Measurements from ENCODE around the gene PVALEF.
"Not testable (repeated sequence)": the region's sequence is repeated elsewhere in the genome, so short reads cannot be mapped to it uniquely, and the experiment has no call there.

The PVALEF gene

GRCh38 chr17:81221371-81221841 is 56.1 kb downstream of the PVALEF start:
- H3K4me1 ChIP-seq (ENCODE audit: insufficient read depth, low read length), result peaks cover 7% of the 10 kb centered on the region; the same call in 1 of the 2 replicates
- no peak overlapping the region for H3K9ac ChIP-seq (ENCODE audit: low read depth, low read length)
- H3K9me3 ChIP-seq (ENCODE audit: insufficient read depth, low read depth, low read length), result no peaks in the 10 kb centered on the region
- H3K27ac ChIP-seq (ENCODE audit: low read length), result no peak overlapping the region
- peak overlapping the region; percentile 69 for H3K4me3 ChIP-seq (ENCODE audit: low read length)
- peaks cover 9% of the 10 kb centered on the region for H3K27me3 ChIP-seq (ENCODE audit: insufficient read depth, low read length)
- peaks cover 13% of the 10 kb centered on the region; the same call in 1 of the 2 replicates for H3K36me3 ChIP-seq (ENCODE audit: insufficient read depth, low read depth, low read length)

- H3K27me3 ChIP-seq (ENCODE audit: insufficient read depth, low read length), result peaks cover 9% of the 10 kb centered on the region
- no peaks in the 10 kb centered on the region for H3K9me3 ChIP-seq (ENCODE audit: insufficient read depth, low read depth, low read length)
- H3K9ac ChIP-seq (ENCODE audit: low read depth, low read length), result peak overlapping the region; percentile 79; the same call in 1 of the 2 replicates
- peak overlapping the region; percentile 69 for H3K4me3 ChIP-seq (ENCODE audit: low read length)
- H3K27ac ChIP-seq (ENCODE audit: low read length), result no peak overlapping the region
- peaks cover 9% of the 10 kb centered on the region; the same call in 1 of the 2 replicates for H3K36me3 ChIP-seq (ENCODE audit: insufficient read depth, low read depth, low read length)
- peaks cover 7% of the 10 kb centered on the region; the same call in 1 of the 2 replicates for H3K4me1 ChIP-seq (ENCODE audit: insufficient read depth, low read length)
Observed at GRCh38 chr17:81221842-81222619, 56.7 kb downstream of the PVALEF start.

- no peak overlapping the region for H3K27ac ChIP-seq (ENCODE audit: low read length)
- H3K36me3 ChIP-seq (ENCODE audit: insufficient read depth, low read depth, low read length), result peaks cover 7% of the 10 kb centered on the region; the same call in 1 of the 2 replicates
- H3K9ac ChIP-seq (ENCODE audit: low read depth, low read length), result peak overlapping the region; percentile 79; the same call in 1 of the 2 replicates
- no peaks in the 10 kb centered on the region for H3K9me3 ChIP-seq (ENCODE audit: insufficient read depth, low read depth, low read length)
- H3K27me3 ChIP-seq (ENCODE audit: insufficient read depth, low read length), result peaks cover 9% of the 10 kb centered on the region
- H3K4me1 ChIP-seq (ENCODE audit: insufficient read depth, low read length), result peaks cover 7% of the 10 kb centered on the region; the same call in 1 of the 2 replicates
- H3K4me3 ChIP-seq (ENCODE audit: low read length), result peak overlapping the region; percentile 69
Observed at GRCh38 chr17:81222620-81222905, 57.3 kb downstream of the PVALEF start.

- Histone ChIP-seq H3K9me3 (ENCODE audit: insufficient read depth, low read depth, low read length) (no peaks in the 10 kb centered on the region), H3K4me1 (ENCODE audit: insufficient read depth, low read length) (peaks cover 7% of the 10 kb centered on the region; the same call in 1 of the 2 replicates), H3K27me3 (ENCODE audit: insufficient read depth, low read length) (peaks cover 9% of the 10 kb centered on the region), H3K27ac (ENCODE audit: low read length) (no peak within 1 kb of the TSS), H3K4me3 (ENCODE audit: low read length) (peak within 1 kb of the TSS; percentile 73), H3K36me3 (ENCODE audit: insufficient read depth, low read depth, low read length) (peaks cover 7% of the 10 kb centered on the region; the same call in 1 of the 2 replicates), H3K9ac (ENCODE audit: low read depth, low read length) (peak within 1 kb of the TSS; percentile 79; the same call in 1 of the 2 replicates)
Observed at GRCh38 chr17:81222906-81223761, 57.8 kb downstream of the PVALEF start, which contains the start of gene CEP131. CEP131 (minus strand) TSS chr17:81222965; CDS start chr17:81220056, 2,909 bp downstream.

GRCh38 chr17:81223762-81224130 is 58.4 kb downstream of the PVALEF start:
- Histone ChIP-seq H3K36me3 (ENCODE audit: insufficient read depth, low read depth, low read length) (peaks cover 7% of the 10 kb centered on the region; the same call in 1 of the 2 replicates), H3K4me1 (ENCODE audit: insufficient read depth, low read length) (peaks cover 7% of the 10 kb centered on the region; the same call in 1 of the 2 replicates), H3K9ac (ENCODE audit: low read depth, low read length) (peak overlapping the region; percentile 44; the same call in 1 of the 2 replicates), H3K27me3 (ENCODE audit: insufficient read depth, low read length) (peaks cover 9% of the 10 kb centered on the region), H3K4me3 (ENCODE audit: low read length) (peak overlapping the region; percentile 73; the same call in 1 of the 2 replicates), H3K27ac (ENCODE audit: low read length) (no peak overlapping the region), H3K9me3 (ENCODE audit: insufficient read depth, low read depth, low read length) (no peaks in the 10 kb centered on the region)

- H3K36me3 ChIP-seq (ENCODE audit: insufficient read depth, low read depth, low read length); H3K4me1 ChIP-seq (ENCODE audit: insufficient read depth, low read length); H3K27ac ChIP-seq (ENCODE audit: low read length); H3K9ac ChIP-seq (ENCODE audit: low read depth, low read length); H3K9me3 ChIP-seq (ENCODE audit: insufficient read depth, low read depth, low read length); H3K4me3 ChIP-seq (ENCODE audit: low read length); H3K27me3 ChIP-seq (ENCODE audit: insufficient read depth, low read length): not testable (repeated sequence)
Observed at GRCh38 chr17:81227630-81228029, 62.3 kb downstream of the PVALEF start.

GRCh38 chr17:81228420-81228819 is 63.1 kb downstream of the PVALEF start:
- no peaks in the 10 kb centered on the region for H3K9me3 ChIP-seq (ENCODE audit: insufficient read depth, low read depth, low read length)
- H3K27ac ChIP-seq (ENCODE audit: low read length), result no peak overlapping the region
- H3K9ac ChIP-seq (ENCODE audit: low read depth, low read length), result no peak overlapping the region
- H3K36me3 ChIP-seq (ENCODE audit: insufficient read depth, low read depth, low read length), result peaks cover 6% of the 10 kb centered on the region; the same call in 1 of the 2 replicates
- peaks cover 9% of the 10 kb centered on the region for H3K27me3 ChIP-seq (ENCODE audit: insufficient read depth, low read length)
- H3K4me3 ChIP-seq (ENCODE audit: low read length), result no peak overlapping the region
- H3K4me1 ChIP-seq (ENCODE audit: insufficient read depth, low read length), result no peaks in the 10 kb centered on the region

GRCh38 chr17:81228834-81229665 is 63.7 kb downstream of the PVALEF start:
- Histone ChIP-seq H3K9ac (ENCODE audit: low read depth, low read length) (no peak overlapping the region), H3K27ac (ENCODE audit: low read length) (no peak overlapping the region), H3K9me3 (ENCODE audit: insufficient read depth, low read depth, low read length) (no peaks in the 10 kb centered on the region), H3K36me3 (ENCODE audit: insufficient read depth, low read depth, low read length) (peaks cover 6% of the 10 kb centered on the region; the same call in 1 of the 2 replicates), H3K27me3 (ENCODE audit: insufficient read depth, low read length) (peaks cover 3% of the 10 kb centered on the region), H3K4me3 (ENCODE audit: low read length) (no peak overlapping the region), H3K4me1 (ENCODE audit: insufficient read depth, low read length) (no peaks in the 10 kb centered on the region)

- Histone ChIP-seq H3K4me1 (ENCODE audit: insufficient read depth, low read length) (no peaks in the 10 kb centered on the region), H3K27me3 (ENCODE audit: insufficient read depth, low read length) (no peaks in the 10 kb centered on the region), H3K27ac (ENCODE audit: low read length) (no peak overlapping the region), H3K36me3 (ENCODE audit: insufficient read depth, low read depth, low read length) (peaks cover 6% of the 10 kb centered on the region; the same call in 1 of the 2 replicates), H3K9ac (ENCODE audit: low read depth, low read length) (no peak overlapping the region), H3K9me3 (ENCODE audit: insufficient read depth, low read depth, low read length) (no peaks in the 10 kb centered on the region), H3K4me3 (ENCODE audit: low read length) (no peak overlapping the region)
Observed at GRCh38 chr17:81229666-81229920, 64.3 kb downstream of the PVALEF start.

- Histone ChIP-seq H3K36me3 (ENCODE audit: insufficient read depth, low read depth, low read length) (peaks cover 6% of the 10 kb centered on the region; the same call in 1 of the 2 replicates), H3K27ac (ENCODE audit: low read length) (no peak overlapping the region), H3K9ac (ENCODE audit: low read depth, low read length) (no peak overlapping the region), H3K9me3 (ENCODE audit: insufficient read depth, low read depth, low read length) (no peaks in the 10 kb centered on the region), H3K27me3 (ENCODE audit: insufficient read depth, low read length) (no peaks in the 10 kb centered on the region), H3K4me1 (ENCODE audit: insufficient read depth, low read length) (no peaks in the 10 kb centered on the region), H3K4me3 (ENCODE audit: low read length) (no peak overlapping the region)
Observed at GRCh38 chr17:81230043-81230820, 64.9 kb downstream of the PVALEF start.
